ENCODE data around the gene PTMS. TPM values are rescaled to one million over a fixed set of nuclear protein-coding genes. Genes with fewer than 3 reads are reported as not detected.

Gene PTMS
- total and polyA plus RNA-seq, 2 donors (not counting 3 experiments of a cell fraction or from before 2014, with no cell fraction given), result 555 to 661 TPM

- peaks cover 19 to 36% of the 10 kb centered on the region in 2 experiments for H3K36me3 ChIP-seq (ENCODE audit: control insufficient read depth in 2 of 2, extremely low read depth in 1 of 2, insufficient read depth in 2 of 2, low read length in 2 of 2)
- CTCF ChIA-PET, result interaction anchor here (1.1 to 6.1 kb wide), 17 partner anchors 9 to 131 kb away, joined by 3 to 234 read pairs (median 14); partner anchors contain the start of genes CDCA3, COPS7A, GPR162 and LAG3
- no peak overlapping the region for H3K9ac ChIP-seq (replicated peaks; ENCODE audit: extremely low read depth, insufficient read depth, low read length)
- no peak overlapping the region for H2AFZ ChIP-seq (ENCODE audit: low read depth, low read length)
- BruUV-seq (replicated peaks), result no TSS peak
- TF ChIP-seq MAX (IDR thresholded peaks at IDR 0.05; ENCODE audit: insufficient read depth, insufficient read length), result no peak
- FAIRE-seq (no peak), DNase-seq (ENCODE audit: low read depth, low spot score) (no peak)
- H3K9me1 ChIP-seq (replicated peaks; ENCODE audit: control insufficient read depth, extremely low read depth, insufficient read depth, low read length), result no peaks in the 10 kb centered on the region
- dilution Hi-C loops (cut with MboI; ENCODE audit: extremely low pct_ligation_motif_present, low sequenced_read_pairs), result no loop called here
- no peaks in the 10 kb centered on the region for H3K27me3 ChIP-seq (ENCODE audit: control insufficient read depth in 2 of 2, insufficient read depth in 2 of 2, low read length in 2 of 2)
- H3K4me1 ChIP-seq (ENCODE audit: control insufficient read depth, extremely low read depth, insufficient read depth, low read length), result peaks cover 10% of the 10 kb centered on the region
- peak overlapping the region; percentile 55 for H3K4me2 ChIP-seq (ENCODE audit: insufficient read depth, low read length)
- no peak overlapping the region for H3K27ac ChIP-seq (ENCODE audit: insufficient read depth, low read depth, low read length)
- intact Hi-C loops (cut with micrococcal nuclease), result no loop called here
- POLR2A ChIA-PET, result interaction anchor here (0.7 to 3.1 kb wide), 8 partner anchors 14 to 100 kb away, joined by 3 to 43 read pairs (median 5); partner anchors contain the start of genes COPS7A, PTMS, USP5 and ZNF384
- peak overlapping the region in 2 of 3 experiments; percentile 52 to 72 for H3K4me3 ChIP-seq (replicated peaks in 1 of 3; ENCODE audit: insufficient read depth in 1 of 3, low read depth in 1 of 3, low read length in 3 of 3)
- H3K79me2 ChIP-seq (ENCODE audit: control insufficient read depth, insufficient read depth, low read length), result peaks cover 16% of the 10 kb centered on the region
- no peaks in the 10 kb centered on the region for H3K9me3 ChIP-seq (replicated peaks; ENCODE audit: control insufficient read depth, insufficient read depth, low read length)
- no peaks in the 10 kb centered on the region for H4K20me1 ChIP-seq (replicated peaks; ENCODE audit: control insufficient read depth, extremely low read depth, insufficient read depth, low read length)
Measured at GRCh38 chr12:6751767-6752166, 14.4 kb upstream of the PTMS start.

- H3K36me3 ChIP-seq (ENCODE audit: control insufficient read depth in 2 of 2, extremely low read depth in 1 of 2, insufficient read depth in 2 of 2, low read length in 2 of 2), result peaks cover 19 to 34% of the 10 kb centered on the region in 2 experiments
Measured at GRCh38 chr12:6752167-6752920, 13.8 kb upstream of the PTMS start.

More at GRCh38 chr12:6752167-6752920, 13.8 kb upstream of the PTMS start:
- CTCF ChIA-PET, result interaction anchor here (1.1 to 6.1 kb wide), 23 partner anchors 10 to 136 kb away, joined by 3 to 234 read pairs (median 13); partner anchors contain the start of genes CDCA3, COPS7A, GPR162 and LAG3
- Histone ChIP-seq H3K4me2 (ENCODE audit: insufficient read depth, low read length) (peak overlapping the region; percentile 55), H2AFZ (ENCODE audit: low read depth, low read length) (peak overlapping the region; percentile 87), H3K9me3 (replicated peaks; ENCODE audit: control insufficient read depth, insufficient read depth, low read length) (no peaks in the 10 kb centered on the region), H3K4me1 (ENCODE audit: control insufficient read depth, extremely low read depth, insufficient read depth, low read length) (peaks cover 10% of the 10 kb centered on the region), H3K27me3 (ENCODE audit: control insufficient read depth in 2 of 2, insufficient read depth in 2 of 2, low read length in 2 of 2) (no peaks in the 10 kb centered on the region), H3K9me1 (replicated peaks; ENCODE audit: control insufficient read depth, extremely low read depth, insufficient read depth, low read length) (no peaks in the 10 kb centered on the region), H3K9ac (replicated peaks; ENCODE audit: extremely low read depth, insufficient read depth, low read length) (peak overlapping the region; percentile 96), H4K20me1 (replicated peaks; ENCODE audit: control insufficient read depth, extremely low read depth, insufficient read depth, low read length) (no peaks in the 10 kb centered on the region), H3K27ac (ENCODE audit: insufficient read depth, low read depth, low read length) (peak overlapping the region; percentile 98), H3K79me2 (ENCODE audit: control insufficient read depth, insufficient read depth, low read length) (peaks cover 16% of the 10 kb centered on the region), H3K4me3 (replicated peaks in 1 of 3; ENCODE audit: insufficient read depth in 1 of 3, low read depth in 1 of 3, low read length in 3 of 3) (peak overlapping the region; percentile 52 to 76 (median 72))
- TSS peak; percentile 13 for BruUV-seq (replicated peaks)
- TF ChIP-seq EZH2 (IDR thresholded peaks at IDR 0.05; ENCODE audit: borderline replicate concordance, low read depth, low read length, severe bottlenecking) (no peak), CTCF (IDR thresholded peaks at IDR 0.05; ENCODE audit: extremely low read depth in 1 of 2, insufficient read depth in 1 of 2, low read depth in 1 of 2, low read length in 2 of 2) (peak; percentile 42 to 48)
- POLR2A ChIA-PET, result interaction anchor here (0.7 to 3.1 kb wide), 13 partner anchors 11 to 173 kb away, joined by 3 to 43 read pairs (median 5); partner anchors contain the start of genes COPS7A, GPR162, PTMS and SPSB2
- FAIRE-seq, result no peak
- dilution Hi-C loops (cut with MboI; ENCODE audit: extremely low pct_ligation_motif_present, low sequenced_read_pairs) (no loop called here), intact Hi-C loops (cut with micrococcal nuclease) (no loop called here)
- DNase-seq (ENCODE audit: low read depth, low spot score), result peak; percentile 67
